ENCODE results near the gene SVBP. TPM values are rescaled to one million over a fixed set of nuclear protein-coding genes. Genes with fewer than 3 reads are reported as not detected.

SVBP gene
- total RNA-seq, 4 donors from 2014 or later: 19.1 to 39.5 (median 23.1) TPM

DNA sequence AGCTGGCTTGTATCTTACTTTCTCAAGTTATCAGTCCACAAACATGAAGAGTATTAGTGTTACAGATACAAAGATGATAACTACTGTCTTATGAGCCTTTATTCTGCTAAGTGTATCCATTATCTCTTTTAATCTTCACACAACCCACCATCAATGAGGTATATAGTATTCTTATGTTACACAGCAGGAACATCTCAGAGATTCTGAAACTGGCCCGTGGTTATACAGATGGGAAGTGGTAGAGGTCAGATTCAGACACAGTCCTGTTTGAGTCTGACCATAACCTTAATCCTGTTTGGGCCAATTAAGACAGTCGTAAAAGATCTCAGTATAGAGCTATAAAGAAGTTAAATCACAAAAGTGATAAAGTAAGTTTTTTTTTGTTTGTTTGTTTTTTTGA, 37.5 kb downstream of the SVBP start:
- Histone ChIP-seq H3K4me1 (peaks cover under 1 to 3% (median 2%) of the 10 kb centered on the region in 4 donors), H3K4me3 (no peak overlapping the region), H3K27me3 (no peaks in the 10 kb centered on the region), H3K9me3 (no peaks in the 10 kb centered on the region), H3K36me3 (peaks cover 23 to 75% (median 46%) of the 10 kb centered on the region in 4 donors), H3K27ac (replicated peaks in 1 of 4) (no peak overlapping the region)
- TF ChIP-seq EP300 (IDR thresholded peaks at IDR 0.05): no peak
- TF ChIP-seq, protein P1, sequence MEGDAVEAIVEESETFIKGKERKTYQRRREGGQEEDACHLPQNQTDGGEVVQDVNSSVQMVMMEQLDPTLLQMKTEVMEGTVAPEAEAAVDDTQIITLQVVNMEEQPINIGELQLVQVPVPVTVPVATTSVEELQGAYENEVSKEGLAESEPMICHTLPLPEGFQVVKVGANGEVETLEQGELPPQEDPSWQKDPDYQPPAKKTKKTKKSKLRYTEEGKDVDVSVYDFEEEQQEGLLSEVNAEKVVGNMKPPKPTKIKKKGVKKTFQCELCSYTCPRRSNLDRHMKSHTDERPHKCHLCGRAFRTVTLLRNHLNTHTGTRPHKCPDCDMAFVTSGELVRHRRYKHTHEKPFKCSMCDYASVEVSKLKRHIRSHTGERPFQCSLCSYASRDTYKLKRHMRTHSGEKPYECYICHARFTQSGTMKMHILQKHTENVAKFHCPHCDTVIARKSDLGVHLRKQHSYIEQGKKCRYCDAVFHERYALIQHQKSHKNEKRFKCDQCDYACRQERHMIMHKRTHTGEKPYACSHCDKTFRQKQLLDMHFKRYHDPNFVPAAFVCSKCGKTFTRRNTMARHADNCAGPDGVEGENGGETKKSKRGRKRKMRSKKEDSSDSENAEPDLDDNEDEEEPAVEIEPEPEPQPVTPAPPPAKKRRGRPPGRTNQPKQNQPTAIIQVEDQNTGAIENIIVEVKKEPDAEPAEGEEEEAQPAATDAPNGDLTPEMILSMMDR (IDR thresholded peaks at IDR 0.05): no peak
- TF ChIP-seq POLR2AphosphoS5 (IDR thresholded peaks at IDR 0.05): no peak
- no peak for TF ChIP-seq POLR2A (IDR thresholded peaks at IDR 0.05; ENCODE audit: low read depth)
- 86% methylated on average over 2 of the region's 2 CpGs for WGBS
- intact Hi-C loops (cut with DNase I): loop anchor here (5.0 kb wide), 1 partner anchor 293 kb away; no protein-coding TSS in a partner anchor
- no peak for DNase-seq (ENCODE audit: extremely low spot score)

DNA sequence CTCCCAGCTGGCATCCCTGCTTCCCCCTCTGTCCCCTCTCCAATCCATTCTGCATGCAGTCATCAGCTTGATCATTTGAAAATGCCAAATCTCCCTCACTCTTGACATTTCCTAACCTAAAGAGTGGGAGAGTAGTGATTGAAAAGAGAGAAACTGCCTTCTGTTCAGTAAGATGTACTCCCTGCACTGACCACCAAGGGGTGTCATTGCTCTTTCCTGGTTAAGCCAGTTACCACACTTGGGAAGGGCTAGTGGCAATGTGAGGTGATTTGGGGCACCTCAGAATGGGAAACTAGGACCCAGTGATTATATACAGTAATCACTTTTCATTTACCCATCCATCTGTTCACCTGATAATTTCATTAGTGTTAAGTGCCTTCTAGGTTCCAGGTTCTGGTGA, 39.3 kb downstream of the SVBP start:
- Histone ChIP-seq H3K27ac (replicated peaks in 1 of 4) (no peak overlapping the region), H3K4me1 (no peaks in the 10 kb centered on the region), H3K36me3 (peaks cover 27 to 87% (median 60%) of the 10 kb centered on the region in 4 donors), H3K27me3 (no peaks in the 10 kb centered on the region), H3K9me3 (no peaks in the 10 kb centered on the region), H3K4me3 (no peak overlapping the region)
- no peak for TF ChIP-seq EP300 (IDR thresholded peaks at IDR 0.05)
- TF ChIP-seq, protein P1 (IDR thresholded peaks at IDR 0.05): peak; percentile 41 to 56 (median 53)
- DNase-seq (ENCODE audit: extremely low spot score): no peak
- intact Hi-C loops (cut with DNase I): loop anchor here (5.0 kb wide), 1 partner anchor 294 kb away; no protein-coding TSS in a partner anchor

DNA sequence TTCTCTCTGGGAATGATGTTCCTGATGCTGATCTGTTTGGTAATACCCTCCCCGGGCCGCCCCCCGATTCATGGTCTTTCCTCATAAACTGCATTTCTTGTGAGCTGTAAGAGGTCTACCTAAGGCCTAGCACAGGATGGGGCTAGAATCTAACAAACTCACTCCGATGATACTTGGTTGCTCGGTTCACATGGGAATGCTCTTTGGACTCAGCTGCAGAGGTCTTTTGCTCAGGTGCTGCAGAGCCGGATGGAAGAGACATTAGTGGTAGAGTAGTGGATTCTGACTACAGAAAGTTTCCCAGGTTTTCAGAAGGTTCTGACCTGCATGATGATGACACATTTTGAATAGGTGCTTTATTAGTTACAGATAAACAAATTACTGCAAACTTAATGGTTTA, 40.7 kb downstream of the SVBP start:
- 97% methylated on average over 6 of the region's 6 CpGs for WGBS
- Histone ChIP-seq H3K9me3 (no peaks in the 10 kb centered on the region), H3K27me3 (no peaks in the 10 kb centered on the region), H3K27ac (replicated peaks in 1 of 4) (no peak overlapping the region), H3K36me3 (peaks cover 27 to 78% (median 57%) of the 10 kb centered on the region in 4 donors), H3K4me1 (no peaks in the 10 kb centered on the region), H3K4me3 (no peak overlapping the region)
- no peak for DNase-seq (ENCODE audit: extremely low spot score)
- intact Hi-C loops (cut with DNase I): loop anchor here (5.0 kb wide), 1 partner anchor 296 kb away; no protein-coding TSS in a partner anchor
- TF ChIP-seq, protein P1 (IDR thresholded peaks at IDR 0.05): no peak
- TF ChIP-seq POLR2A (IDR thresholded peaks at IDR 0.05; ENCODE audit: low read depth): no peak
- no peak for TF ChIP-seq POLR2AphosphoS5 (IDR thresholded peaks at IDR 0.05)
- no peak for TF ChIP-seq EP300 (IDR thresholded peaks at IDR 0.05)

DNA sequence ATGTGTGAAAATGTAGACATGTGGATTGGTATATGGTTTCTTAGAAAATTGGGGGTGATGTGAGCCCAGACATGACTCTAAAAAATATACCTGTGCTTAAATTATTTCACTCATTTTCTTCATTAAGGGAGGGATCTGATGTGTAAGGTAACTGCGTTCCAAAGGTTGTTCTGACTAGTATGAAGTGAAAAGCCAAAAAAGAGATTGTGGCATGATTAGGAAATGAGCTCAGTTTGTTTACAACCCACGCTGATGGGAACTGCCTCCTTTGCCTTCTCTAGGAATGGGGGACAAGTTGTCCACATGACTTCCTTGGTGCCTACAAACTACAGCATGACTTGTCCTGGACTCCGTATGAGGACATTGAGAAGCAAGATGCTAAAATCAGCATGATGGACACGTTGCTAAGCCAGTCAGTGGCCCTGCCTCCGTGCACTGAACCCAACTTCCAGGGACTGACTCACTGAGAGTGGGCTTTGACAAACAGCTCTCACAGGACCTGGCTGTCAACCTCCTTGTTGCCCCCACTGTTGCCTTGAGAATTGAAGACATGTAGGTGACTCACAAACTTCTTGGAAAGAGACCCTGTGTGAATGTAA, 42.2 kb downstream of the SVBP start:
- H3K36me3 ChIP-seq: peaks cover 20 to 63% (median 48%) of the 10 kb centered on the region in 4 donors
- DNase-seq (ENCODE audit: extremely low spot score): no peak
- intact Hi-C loops (cut with DNase I): loop anchor here (5.0 kb wide), 1 partner anchor 297 kb away; no protein-coding TSS in a partner anchor
- H3K4me3 ChIP-seq: no peak overlapping the region
- no peaks in the 10 kb centered on the region for H3K9me3 ChIP-seq
- H3K27me3 ChIP-seq: no peaks in the 10 kb centered on the region
- H3K4me1 ChIP-seq: peaks cover under 1 to 6% (median 5%) of the 10 kb centered on the region in 4 donors
- 88% methylated on average over 5 of the region's 5 CpGs for WGBS
- TF ChIP-seq EP300 (IDR thresholded peaks at IDR 0.05) (no peak), POLR2A (IDR thresholded peaks at IDR 0.05; ENCODE audit: low read depth) (no peak), POLR2AphosphoS5 (IDR thresholded peaks at IDR 0.05) (no peak)
- TF ChIP-seq, protein P1 (IDR thresholded peaks at IDR 0.05): no peak
- no peak overlapping the region for H3K27ac ChIP-seq (replicated peaks in 1 of 4)
